Brain microvascular endothelial cell (primary cell): ENCODE measurements around the gene CYRIA.

Source experiments
- DNase-seq: peaks from one replicate; pipeline ENCODE4 v3.0.0-alpha.2; 2020
- H3K27ac ChIP-seq: fragments of 250-450 bp; sonication (Bioruptor Pico); 2 replicates; pipeline ENCODE4 v1.5.1; 2020; ENCODE audit warnings: mild to moderate bottlenecking, moderate library complexity
- H3K27me3 ChIP-seq: fragments of 250-450 bp; sonication (Bioruptor Pico); replicated peaks from 2 replicates; pipeline ENCODE4 v1.5.1; 2020; ENCODE audit warnings: mild to moderate bottlenecking
- H3K36me3 ChIP-seq: fragments of 250-450 bp; sonication (Bioruptor Pico); replicated peaks from 2 replicates; pipeline ENCODE4 v1.5.1; 2020; ENCODE audit warnings: mild to moderate bottlenecking
- H3K4me3 ChIP-seq: 2 replicates; pipeline ENCODE4 v1.5.1; 2011; ENCODE audit warnings: low read depth, mild to moderate bottlenecking, control low read depth, low read length, moderate library complexity
- in situ Hi-C: cut with HindIII; loops from 2 replicates; pipeline ENCODE4 v1.10.0; 2017; ENCODE audit warnings: low sequenced_read_pairs, low pct_ligation_motif_present
- TF ChIP-seq, protein P1 (sequence below): IDR thresholded peaks from 2 replicates; pipeline ENCODE4 v1.5.1; 2011; ENCODE audit warnings: low read depth, mild to moderate bottlenecking, moderate library complexity, low read length, control low read depth, inconsistent platforms; ENCODE audit errors: missing control alignments

The CYRIA gene

GRCh38 chr2:16685340-16685715 lies 19.7 kb upstream of the CYRIA start:
- Histone ChIP-seq H3K36me3 (no peaks in the 10 kb centered on the region), H3K27me3 (no peaks in the 10 kb centered on the region), H3K27ac (no peak overlapping the region), H3K4me3 (no peak overlapping the region)
- no peak for DNase-seq
- TF ChIP-seq, protein P1, sequence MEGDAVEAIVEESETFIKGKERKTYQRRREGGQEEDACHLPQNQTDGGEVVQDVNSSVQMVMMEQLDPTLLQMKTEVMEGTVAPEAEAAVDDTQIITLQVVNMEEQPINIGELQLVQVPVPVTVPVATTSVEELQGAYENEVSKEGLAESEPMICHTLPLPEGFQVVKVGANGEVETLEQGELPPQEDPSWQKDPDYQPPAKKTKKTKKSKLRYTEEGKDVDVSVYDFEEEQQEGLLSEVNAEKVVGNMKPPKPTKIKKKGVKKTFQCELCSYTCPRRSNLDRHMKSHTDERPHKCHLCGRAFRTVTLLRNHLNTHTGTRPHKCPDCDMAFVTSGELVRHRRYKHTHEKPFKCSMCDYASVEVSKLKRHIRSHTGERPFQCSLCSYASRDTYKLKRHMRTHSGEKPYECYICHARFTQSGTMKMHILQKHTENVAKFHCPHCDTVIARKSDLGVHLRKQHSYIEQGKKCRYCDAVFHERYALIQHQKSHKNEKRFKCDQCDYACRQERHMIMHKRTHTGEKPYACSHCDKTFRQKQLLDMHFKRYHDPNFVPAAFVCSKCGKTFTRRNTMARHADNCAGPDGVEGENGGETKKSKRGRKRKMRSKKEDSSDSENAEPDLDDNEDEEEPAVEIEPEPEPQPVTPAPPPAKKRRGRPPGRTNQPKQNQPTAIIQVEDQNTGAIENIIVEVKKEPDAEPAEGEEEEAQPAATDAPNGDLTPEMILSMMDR: no peak
- in situ Hi-C loops: no loop called here

DNA sequence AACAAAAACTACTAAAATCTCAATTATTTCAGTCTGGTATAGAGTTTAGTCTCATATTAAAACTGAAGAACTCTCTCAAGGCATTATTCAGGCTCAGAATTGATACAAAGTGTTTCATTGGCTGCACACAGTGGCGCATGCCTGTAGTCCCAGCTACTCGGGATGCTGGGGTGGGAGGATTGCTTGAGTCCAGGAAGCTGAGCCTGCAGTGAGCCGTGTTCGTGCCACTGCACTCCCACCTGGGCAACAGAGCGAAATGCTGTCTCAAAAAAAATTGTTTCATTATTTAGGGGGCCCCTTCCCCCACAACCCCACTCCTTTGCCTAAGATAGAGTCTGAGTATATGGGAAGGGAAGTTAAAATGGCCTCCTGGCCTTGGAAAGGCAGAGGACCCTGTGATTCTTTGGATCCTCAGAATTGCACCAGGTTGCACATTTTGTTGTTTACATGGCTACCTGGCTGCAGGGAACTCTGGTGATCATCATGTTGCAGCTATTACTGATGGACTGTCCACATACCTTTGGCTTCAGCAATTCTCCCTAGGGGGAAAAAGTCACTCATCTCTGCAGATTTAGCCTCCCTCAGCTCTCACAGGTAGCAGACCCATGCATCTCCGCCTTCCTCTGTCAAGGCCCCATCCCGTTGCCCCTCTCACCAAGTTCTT lies 19.2 kb upstream of the CYRIA start:
- TF ChIP-seq, protein P1: no peak
- Histone ChIP-seq H3K4me3 (no peak overlapping the region), H3K36me3 (no peaks in the 10 kb centered on the region), H3K27me3 (no peaks in the 10 kb centered on the region), H3K27ac (no peak overlapping the region)
- in situ Hi-C loops: no loop called here
- DNase-seq: no peak

DNA sequence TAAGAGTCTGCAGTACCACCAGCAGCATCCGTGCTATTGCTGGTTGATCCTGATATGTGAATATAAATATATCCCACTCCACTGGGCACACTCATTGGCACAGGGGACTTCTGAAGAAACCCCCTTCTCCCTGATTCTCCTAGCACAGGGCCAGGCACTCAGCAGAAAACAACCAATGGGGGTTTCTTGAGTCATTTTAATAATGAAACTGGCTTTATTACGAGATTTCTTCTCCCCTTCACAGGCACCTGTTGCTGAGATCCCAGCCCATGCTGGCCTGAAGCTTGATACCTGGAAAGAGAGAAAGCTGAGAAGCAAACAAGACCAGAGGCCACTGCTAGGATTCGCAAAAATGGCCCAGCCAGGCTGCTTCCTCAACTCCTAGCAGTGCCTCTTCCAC lies 17.9 kb upstream of the CYRIA start:
- DNase-seq: no peak
- no peaks in the 10 kb centered on the region for H3K27me3 ChIP-seq
- TF ChIP-seq, protein P1: no peak
- no peak overlapping the region for H3K27ac ChIP-seq
- H3K4me3 ChIP-seq: no peak overlapping the region
- no peaks in the 10 kb centered on the region for H3K36me3 ChIP-seq
- in situ Hi-C loops: no loop called here

- TF ChIP-seq, protein P1: no peak
- H3K36me3 ChIP-seq: no peaks in the 10 kb centered on the region
- H3K27me3 ChIP-seq: no peaks in the 10 kb centered on the region
- no peak overlapping the region for H3K27ac ChIP-seq
- in situ Hi-C loops: no loop called here
- no peak for DNase-seq
- no peak overlapping the region for H3K4me3 ChIP-seq
Observed at GRCh38 chr2:16682431-16683118, 16.9 kb upstream of the CYRIA start.

DNA sequence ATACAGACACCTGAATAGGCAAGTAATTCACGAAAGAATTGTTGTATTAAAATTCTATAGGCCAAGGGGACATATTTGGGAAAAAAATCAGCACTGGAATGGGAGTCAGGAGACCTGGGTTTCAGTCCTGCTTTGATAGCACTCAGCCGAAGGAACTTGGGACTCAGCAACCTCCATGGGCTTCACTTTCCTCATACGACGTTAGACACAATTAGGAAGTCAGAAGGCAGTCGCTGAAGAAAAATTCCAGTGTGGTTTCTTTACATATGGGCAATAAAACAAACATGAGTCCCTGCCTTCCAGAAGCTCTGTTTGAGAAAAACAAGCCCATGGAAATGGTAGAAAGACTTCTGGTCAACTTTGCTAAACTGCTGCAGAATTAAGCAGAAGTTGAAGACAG lies 15.1 kb upstream of the CYRIA start:
- DNase-seq: no peak
- Histone ChIP-seq H3K36me3 (no peaks in the 10 kb centered on the region), H3K27me3 (no peaks in the 10 kb centered on the region), H3K27ac (no peak overlapping the region), H3K4me3 (no peak overlapping the region)
- in situ Hi-C loops: no loop called here
- TF ChIP-seq, protein P1: no peak
